ENCODE measurements around the gene C1QTNF1. TPM values are rescaled to one million over a fixed set of nuclear protein-coding genes. Genes with fewer than 3 reads are reported as not detected.
A peak's percentile ranks its signal among the peaks of the same experiment; 100 is the strongest.

The C1QTNF1 gene
- polyA plus RNA-seq, 1 of the 3 experiments (the other 2 are of a cell fraction): 14.3 TPM

- POLR2A ChIA-PET: interaction anchor here (0.6 to 1.1 kb wide), 2 partner anchors 9 to 42 kb away, joined by 3 to 6 read pairs; partner anchors contain the start of gene CANT1
- CTCF ChIA-PET: interaction anchor here (0.8 to 11.1 kb wide), 9 partner anchors 11 to 401 kb away, joined by 3 to 133 read pairs (median 5); partner anchors contain the start of gene LGALS3BP
These were observed 23.4 kb upstream of the C1QTNF1 start for GRCh38 chr17:79000396-79001189.

More at GRCh38 chr17:79000396-79001189, 23.4 kb upstream of the C1QTNF1 start:
- WGBS (ENCODE audit: low lambda C conversion rate): 94% methylated on average over 25 of the region's 25 CpGs
- Histone ChIP-seq H3K9ac (no peak overlapping the region), H3F3A (replicated peaks; ENCODE audit: insufficient read depth) (peaks cover 5% of the 10 kb centered on the region), H3K4me1 (ENCODE audit: control insufficient read depth in 1 of 2, insufficient read depth in 2 of 2, low read depth in 1 of 2, low read length in 1 of 2) (peaks cover 0 to 36% of the 10 kb centered on the region in 2 experiments; a peak in 1 of 4 replicates), H3K4me3 (ENCODE audit: low read depth in 2 of 2, low read length in 1 of 2) (no peak overlapping the region), H3K79me2 (ENCODE audit: insufficient read depth) (peaks cover 80% of the 10 kb centered on the region), H3K27me3 (ENCODE audit: insufficient read depth) (no peaks in the 10 kb centered on the region), H3K4me2 (no peak overlapping the region), H4K20me1 (ENCODE audit: insufficient read depth) (peaks cover 66% of the 10 kb centered on the region), H3K36me3 (replicated peaks in 1 of 2; ENCODE audit: control insufficient read depth in 1 of 2, insufficient read depth in 2 of 2, low read length in 1 of 2) (peaks cover 23 to 45% of the 10 kb centered on the region in 2 experiments), H3K9me3 (no peaks in the 10 kb centered on the region), H3K9me2 (no peaks in the 10 kb centered on the region), H2AFZ (ENCODE audit: low read depth) (no peak overlapping the region), H3K27ac (ENCODE audit: low read depth in 2 of 2, low read length in 1 of 2) (no peak overlapping the region; a peak in 1 of 4 replicates)
- DNase-seq: peak; percentile 37
- TF ChIP-seq GABPA (IDR thresholded peaks at IDR 0.05; ENCODE audit: low read depth): no peak
- no peak for TF ChIP-seq POLR2AphosphoS5 (IDR thresholded peaks at IDR 0.05; ENCODE audit: low read depth, low read length)
- TF ChIP-seq CHD2 (IDR thresholded peaks at IDR 0.05; ENCODE audit: low read length, partially characterized antibody): no peak
- TF ChIP-seq TAF1 (IDR thresholded peaks at IDR 0.05; ENCODE audit: borderline replicate concordance, low read depth, low read length): no peak
- no peak for TF ChIP-seq NRF1 (IDR thresholded peaks at IDR 0.05; ENCODE audit: low read depth, low read length)
- TF ChIP-seq, protein P1, sequence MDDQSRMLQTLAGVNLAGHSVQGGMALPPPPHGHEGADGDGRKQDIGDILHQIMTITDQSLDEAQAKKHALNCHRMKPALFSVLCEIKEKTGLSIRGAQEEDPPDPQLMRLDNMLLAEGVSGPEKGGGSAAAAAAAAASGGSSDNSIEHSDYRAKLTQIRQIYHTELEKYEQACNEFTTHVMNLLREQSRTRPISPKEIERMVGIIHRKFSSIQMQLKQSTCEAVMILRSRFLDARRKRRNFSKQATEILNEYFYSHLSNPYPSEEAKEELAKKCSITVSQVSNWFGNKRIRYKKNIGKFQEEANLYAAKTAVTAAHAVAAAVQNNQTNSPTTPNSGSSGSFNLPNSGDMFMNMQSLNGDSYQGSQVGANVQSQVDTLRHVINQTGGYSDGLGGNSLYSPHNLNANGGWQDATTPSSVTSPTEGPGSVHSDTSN (IDR thresholded peaks at IDR 0.05): no peak
- TF ChIP-seq YY1 (IDR thresholded peaks at IDR 0.05; ENCODE audit: low read depth): no peak
- no peak for TF ChIP-seq RCOR1 (IDR thresholded peaks at IDR 0.05; ENCODE audit: low read length)
- TF ChIP-seq FOXJ3 (CRISPR knock-in tag; IDR thresholded peaks at IDR 0.05): no peak
- no peak for TF ChIP-seq TEAD4 (IDR thresholded peaks at IDR 0.05; ENCODE audit: borderline replicate concordance, insufficient read depth)
- TF ChIP-seq, protein P2, sequence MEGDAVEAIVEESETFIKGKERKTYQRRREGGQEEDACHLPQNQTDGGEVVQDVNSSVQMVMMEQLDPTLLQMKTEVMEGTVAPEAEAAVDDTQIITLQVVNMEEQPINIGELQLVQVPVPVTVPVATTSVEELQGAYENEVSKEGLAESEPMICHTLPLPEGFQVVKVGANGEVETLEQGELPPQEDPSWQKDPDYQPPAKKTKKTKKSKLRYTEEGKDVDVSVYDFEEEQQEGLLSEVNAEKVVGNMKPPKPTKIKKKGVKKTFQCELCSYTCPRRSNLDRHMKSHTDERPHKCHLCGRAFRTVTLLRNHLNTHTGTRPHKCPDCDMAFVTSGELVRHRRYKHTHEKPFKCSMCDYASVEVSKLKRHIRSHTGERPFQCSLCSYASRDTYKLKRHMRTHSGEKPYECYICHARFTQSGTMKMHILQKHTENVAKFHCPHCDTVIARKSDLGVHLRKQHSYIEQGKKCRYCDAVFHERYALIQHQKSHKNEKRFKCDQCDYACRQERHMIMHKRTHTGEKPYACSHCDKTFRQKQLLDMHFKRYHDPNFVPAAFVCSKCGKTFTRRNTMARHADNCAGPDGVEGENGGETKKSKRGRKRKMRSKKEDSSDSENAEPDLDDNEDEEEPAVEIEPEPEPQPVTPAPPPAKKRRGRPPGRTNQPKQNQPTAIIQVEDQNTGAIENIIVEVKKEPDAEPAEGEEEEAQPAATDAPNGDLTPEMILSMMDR (IDR thresholded peaks at IDR 0.05): no peak
- TF ChIP-seq, protein P3, sequence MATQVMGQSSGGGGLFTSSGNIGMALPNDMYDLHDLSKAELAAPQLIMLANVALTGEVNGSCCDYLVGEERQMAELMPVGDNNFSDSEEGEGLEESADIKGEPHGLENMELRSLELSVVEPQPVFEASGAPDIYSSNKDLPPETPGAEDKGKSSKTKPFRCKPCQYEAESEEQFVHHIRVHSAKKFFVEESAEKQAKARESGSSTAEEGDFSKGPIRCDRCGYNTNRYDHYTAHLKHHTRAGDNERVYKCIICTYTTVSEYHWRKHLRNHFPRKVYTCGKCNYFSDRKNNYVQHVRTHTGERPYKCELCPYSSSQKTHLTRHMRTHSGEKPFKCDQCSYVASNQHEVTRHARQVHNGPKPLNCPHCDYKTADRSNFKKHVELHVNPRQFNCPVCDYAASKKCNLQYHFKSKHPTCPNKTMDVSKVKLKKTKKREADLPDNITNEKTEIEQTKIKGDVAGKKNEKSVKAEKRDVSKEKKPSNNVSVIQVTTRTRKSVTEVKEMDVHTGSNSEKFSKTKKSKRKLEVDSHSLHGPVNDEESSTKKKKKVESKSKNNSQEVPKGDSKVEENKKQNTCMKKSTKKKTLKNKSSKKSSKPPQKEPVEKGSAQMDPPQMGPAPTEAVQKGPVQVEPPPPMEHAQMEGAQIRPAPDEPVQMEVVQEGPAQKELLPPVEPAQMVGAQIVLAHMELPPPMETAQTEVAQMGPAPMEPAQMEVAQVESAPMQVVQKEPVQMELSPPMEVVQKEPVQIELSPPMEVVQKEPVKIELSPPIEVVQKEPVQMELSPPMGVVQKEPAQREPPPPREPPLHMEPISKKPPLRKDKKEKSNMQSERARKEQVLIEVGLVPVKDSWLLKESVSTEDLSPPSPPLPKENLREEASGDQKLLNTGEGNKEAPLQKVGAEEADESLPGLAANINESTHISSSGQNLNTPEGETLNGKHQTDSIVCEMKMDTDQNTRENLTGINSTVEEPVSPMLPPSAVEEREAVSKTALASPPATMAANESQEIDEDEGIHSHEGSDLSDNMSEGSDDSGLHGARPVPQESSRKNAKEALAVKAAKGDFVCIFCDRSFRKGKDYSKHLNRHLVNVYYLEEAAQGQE (IDR thresholded peaks at IDR 0.05; ENCODE audit: low read depth, low read length): no peak
- TF ChIP-seq TCF12 (IDR thresholded peaks at IDR 0.05): no peak
- no peak for TF ChIP-seq JUND (IDR thresholded peaks at IDR 0.05)
- TF ChIP-seq EP300 (IDR thresholded peaks at IDR 0.05; ENCODE audit: borderline replicate concordance in 1 of 2, low read depth in 1 of 2, low read length in 1 of 2): no peak
- TF ChIP-seq, protein P4, sequence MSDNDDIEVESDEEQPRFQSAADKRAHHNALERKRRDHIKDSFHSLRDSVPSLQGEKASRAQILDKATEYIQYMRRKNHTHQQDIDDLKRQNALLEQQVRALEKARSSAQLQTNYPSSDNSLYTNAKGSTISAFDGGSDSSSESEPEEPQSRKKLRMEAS (IDR thresholded peaks at IDR 0.05; ENCODE audit: low read depth): no peak
- no peak for TF ChIP-seq RFX5 (IDR thresholded peaks at IDR 0.05; ENCODE audit: low read length)

Measured in SK-N-SH (cell line).